ENCODE results near the gene BNIP3.

Gene BNIP3

GRCh38 chr10:132010483-132010882 is 28.8 kb upstream of the BNIP3 start:
- ATAC-seq, result no peak
- TF ChIP-seq ZNF565 (CRISPR knock-in tag; conservative IDR thresholded peaks at IDR 0.05; ENCODE audit: low read depth) (no peak), RARB (CRISPR knock-in tag; IDR thresholded peaks at IDR 0.05) (no peak), ZC3H10 (CRISPR knock-in tag; IDR thresholded peaks at IDR 0.05) (no peak), TSHZ2 (CRISPR knock-in tag; IDR thresholded peaks at IDR 0.05) (no peak)

- TF ChIP-seq ZNF565 (CRISPR knock-in tag; conservative IDR thresholded peaks at IDR 0.05; ENCODE audit: low read depth) (no peak), BACH2 (CRISPR knock-in tag; IDR thresholded peaks at IDR 0.05; ENCODE audit: borderline replicate concordance) (no peak), ESRRG (CRISPR knock-in tag; IDR thresholded peaks at IDR 0.05) (no peak), TSHZ2 (CRISPR knock-in tag; IDR thresholded peaks at IDR 0.05) (no peak), ZNF8 (CRISPR knock-in tag; IDR thresholded peaks at IDR 0.05) (no peak), GLIS3 (CRISPR knock-in tag; IDR thresholded peaks at IDR 0.05) (no peak)
- ATAC-seq, result no peak
Observed at GRCh38 chr10:132009575-132009974, 27.9 kb upstream of the BNIP3 start.

GRCh38 chr10:132007681-132008080 is 26.0 kb upstream of the BNIP3 start:
- ATAC-seq, result no peak
- no peak for TF ChIP-seq PPARA (CRISPR knock-in tag; IDR thresholded peaks at IDR 0.05; ENCODE audit: borderline replicate concordance)
- no peak for TF ChIP-seq CREB5 (CRISPR knock-in tag; IDR thresholded peaks at IDR 0.05; ENCODE audit: low read depth)
- TF ChIP-seq SNAI2 (CRISPR knock-in tag; IDR thresholded peaks at IDR 0.05), result no peak
- TF ChIP-seq BACH2 (CRISPR knock-in tag; IDR thresholded peaks at IDR 0.05; ENCODE audit: borderline replicate concordance), result no peak
- no peak for TF ChIP-seq ISL1 (CRISPR knock-in tag; IDR thresholded peaks at IDR 0.05)
- TF ChIP-seq ZFP30 (CRISPR knock-in tag; IDR thresholded peaks at IDR 0.05), result no peak
- TF ChIP-seq GLIS3 (CRISPR knock-in tag; IDR thresholded peaks at IDR 0.05), result no peak
- no peak for TF ChIP-seq ZNF70 (CRISPR knock-in tag; IDR thresholded peaks at IDR 0.05)
- TF ChIP-seq ZNF8 (CRISPR knock-in tag; IDR thresholded peaks at IDR 0.05), result no peak
- TF ChIP-seq ZNF565 (CRISPR knock-in tag; conservative IDR thresholded peaks at IDR 0.05; ENCODE audit: low read depth), result no peak
- no peak for TF ChIP-seq ZC3H10 (CRISPR knock-in tag; IDR thresholded peaks at IDR 0.05)
- TF ChIP-seq CSDC2 (CRISPR knock-in tag; IDR thresholded peaks at IDR 0.05), result no peak
- TF ChIP-seq TSHZ2 (CRISPR knock-in tag; IDR thresholded peaks at IDR 0.05), result no peak
- TF ChIP-seq ZFP3 (CRISPR knock-in tag; IDR thresholded peaks at IDR 0.05), result no peak
- TF ChIP-seq, protein P1, sequence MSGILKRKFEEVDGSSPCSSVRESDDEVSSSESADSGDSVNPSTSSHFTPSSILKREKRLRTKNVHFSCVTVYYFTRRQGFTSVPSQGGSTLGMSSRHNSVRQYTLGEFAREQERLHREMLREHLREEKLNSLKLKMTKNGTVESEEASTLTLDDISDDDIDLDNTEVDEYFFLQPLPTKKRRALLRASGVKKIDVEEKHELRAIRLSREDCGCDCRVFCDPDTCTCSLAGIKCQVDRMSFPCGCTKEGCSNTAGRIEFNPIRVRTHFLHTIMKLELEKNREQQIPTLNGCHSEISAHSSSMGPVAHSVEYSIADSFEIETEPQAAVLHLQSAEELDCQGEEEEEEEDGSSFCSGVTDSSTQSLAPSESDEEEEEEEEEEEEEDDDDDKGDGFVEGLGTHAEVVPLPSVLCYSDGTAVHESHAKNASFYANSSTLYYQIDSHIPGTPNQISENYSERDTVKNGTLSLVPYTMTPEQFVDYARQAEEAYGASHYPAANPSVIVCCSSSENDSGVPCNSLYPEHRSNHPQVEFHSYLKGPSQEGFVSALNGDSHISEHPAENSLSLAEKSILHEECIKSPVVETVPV (CRISPR knock-in tag; IDR thresholded peaks at IDR 0.05), result no peak
- TF ChIP-seq RARB (CRISPR knock-in tag; IDR thresholded peaks at IDR 0.05), result no peak

Measured in SK-N-SH treated with all-trans-retinoic acid at 6 μM for 48 hours (cell line).